HCT116 (cell line): Measurements from ENCODE around the gene LHPP. TPM values are rescaled to one million over a fixed set of nuclear protein-coding genes. Genes with fewer than 3 reads are reported as not detected.

Experiments
- ATAC-seq: fragments of 200-7000 bp; cut with Tn5 transposase; 2 replicates; pipeline ENCODE4 v1.9.1; 2020; ENCODE audit warnings: mild to moderate bottlenecking, moderate library complexity
- BruUV-seq: library from RNA; stranded (reverse); fragments of 400-500 nt; replicated peaks from 2 replicates; lab custom pipeline; 2021; lab: Mats Ljungman, UMichigan
- CTCF ChIA-PET: fragments of 300-600 bp; sonication (Branson Sonifier 250); formaldehyde crosslinking; loops from one replicate; lab custom pipeline; 2021; ENCODE audit warnings: antibody characterized with exemption; lab: Charles Lee
- POLR2A ChIA-PET: fragments of 300-600, 350-600 bp; sonication (Branson Sonifier 250); formaldehyde crosslinking; loops from one replicate; lab custom pipeline; 2021; ENCODE audit warnings: antibody characterized with exemption; lab: Charles Lee
- RAD21 ChIA-PET, 2 experiments: fragments of 300-600 bp; sonication (Branson Sonifier 250); formaldehyde crosslinking; loops; one replicate each; lab custom pipeline; 2023; ENCODE audit warnings: low total read pairs in 2 of 2; ENCODE audit not compliant: uncharacterized antibody in 2 of 2, unreplicated experiment in 2 of 2, low non-redundant PET in 1 of 2; lab: Charles Lee
- DNase-seq: peaks from one replicate; pipeline ENCODE4 v3.0.0-alpha.2; 2010; ENCODE audit warnings: low read depth, low spot score
- H2AFZ ChIP-seq: fragments of 200-600 bp; shearing (Covaris generic), sonication (generic); 2 replicates; pipeline ENCODE4 v1.6.1; 2017; ENCODE audit warnings: low read depth, mixed run types, mixed read lengths, antibody characterized with exemption, low read length; ENCODE audit not compliant: poor library complexity, severe bottlenecking
- H3K27ac ChIP-seq: 2 replicates; pipeline ENCODE4 v1.5.1; 2012; ENCODE audit warnings: low read depth, low read length
- H3K27me3 ChIP-seq: fragments of 200-600 bp; sonication (generic); 2 replicates; pipeline ENCODE4 v1.6.1; 2016; ENCODE audit warnings: mixed run types, low read length, mixed read lengths; ENCODE audit not compliant: insufficient read depth
- H3K36me3 ChIP-seq, 2 experiments: fragments of 200-500 bp in 1 of 2; fragments of 200-600 bp in 1 of 2; sonication (Bioruptor generic) in 1 of 2; sonication (generic) in 1 of 2; 2 replicates each; pipeline versions ENCODE4 v1.5.1 to v1.6.1; 2014 to 2016; ENCODE audit warnings: low read length in 2 of 2, inconsistent platforms in 1 of 2, mixed read lengths in 1 of 2, mixed run types in 1 of 2; ENCODE audit not compliant: insufficient read depth in 2 of 2, control insufficient read depth in 1 of 2
- H3K4me1 ChIP-seq, 2 experiments: fragments of 200-600 bp in 1 of 2; sonication (generic) in 1 of 2; 2 replicates each; pipeline versions ENCODE4 v1.5.1 to v1.6.1; 2012 to 2017; ENCODE audit warnings: low read length in 2 of 2, inconsistent platforms in 1 of 2, mild to moderate bottlenecking in 1 of 2, mixed read lengths in 1 of 2, mixed run types in 1 of 2, moderate library complexity in 1 of 2; ENCODE audit not compliant: insufficient read depth in 2 of 2, control insufficient read depth in 1 of 2
- H3K4me2 ChIP-seq: fragments of 200-600 bp; sonication (generic); 2 replicates; pipeline ENCODE4 v1.6.1; 2017; ENCODE audit warnings: mixed run types, low read length, mixed read lengths
- H3K4me3 ChIP-seq, 2 experiments: fragments of 200-600 bp in 1 of 2; sonication (generic) in 1 of 2; replicated peaks in 1 of 2; 2 replicates each; pipeline ENCODE4 v1.5.1; 2011 to 2016; ENCODE audit warnings: low read length in 2 of 2, control low read depth in 1 of 2, low read depth in 1 of 2, mild to moderate bottlenecking in 1 of 2, mixed read lengths in 1 of 2, mixed run types in 1 of 2
- H3K79me2 ChIP-seq: fragments of 200-600 bp; sonication (generic); 2 replicates; pipeline ENCODE4 v1.6.1; 2017; ENCODE audit warnings: mild to moderate bottlenecking, mixed run types, low read length, moderate library complexity, mixed read lengths; ENCODE audit not compliant: insufficient read depth
- H3K9ac ChIP-seq: fragments of 200-600 bp; sonication (generic); 2 replicates; pipeline ENCODE4 v1.6.1; 2016; ENCODE audit warnings: low read length, mixed read lengths
- H3K9me2 ChIP-seq: fragments of 200-600 bp; sonication (generic), shearing (Covaris generic); 2 replicates; pipeline ENCODE4 v1.6.1; 2017; ENCODE audit warnings: mixed run types, mild to moderate bottlenecking, moderate library complexity; ENCODE audit not compliant: insufficient read depth
- H3K9me3 ChIP-seq, 2 experiments: fragments of 200-500 bp in 1 of 2; fragments of 200-600 bp in 1 of 2; sonication (Bioruptor generic) in 1 of 2; sonication (generic) in 1 of 2; 2 replicates each; pipeline ENCODE4 v1.6.1; 2014 to 2017; ENCODE audit warnings: low read length in 2 of 2, mixed read lengths in 2 of 2, inconsistent platforms in 1 of 2, low read depth in 1 of 2, mild to moderate bottlenecking in 1 of 2, mixed run types in 1 of 2, moderate library complexity in 1 of 2; ENCODE audit not compliant: control insufficient read depth in 1 of 2, insufficient read depth in 1 of 2
- H4K20me1 ChIP-seq: fragments of 200-600 bp; sonication (generic), shearing (Covaris generic); 2 replicates; pipeline ENCODE4 v1.6.1; 2017; ENCODE audit warnings: mixed run types, mild to moderate bottlenecking, moderate library complexity; ENCODE audit not compliant: insufficient read depth
- EZH2phosphoT487 ChIP-seq: fragments of 200-600 bp; IDR thresholded peaks from 2 replicates; pipeline ENCODE4 v1.6.1; 2018; ENCODE audit warnings: antibody characterized with exemption, borderline replicate concordance
- FOSL1 ChIP-seq: IDR thresholded peaks from 2 replicates; pipeline ENCODE4 v1.6.1; 2012; ENCODE audit warnings: low read depth
- JUND ChIP-seq: IDR thresholded peaks from 2 replicates; pipeline ENCODE4 v1.6.1; 2012
- MAX ChIP-seq: IDR thresholded peaks from 2 replicates; pipeline ENCODE4 v1.6.1; 2012
- RAD21 ChIP-seq: IDR thresholded peaks from 2 replicates; pipeline ENCODE4 v1.6.1; 2012; ENCODE audit warnings: low read depth, mild to moderate bottlenecking
- SIN3A ChIP-seq: IDR thresholded peaks from 2 replicates; pipeline ENCODE4 v1.6.1; 2012; ENCODE audit warnings: low read depth
- ZBTB33 ChIP-seq: IDR thresholded peaks from 2 replicates; pipeline ENCODE4 v1.6.1; 2011; ENCODE audit warnings: mild to moderate bottlenecking, low read length, moderate library complexity; ENCODE audit not compliant: insufficient replicate concordance; ENCODE audit errors: extremely low read depth
- ZFX ChIP-seq: fragments of 450-650 bp; IDR thresholded peaks from 2 replicates; pipeline ENCODE4 v1.6.1; 2017
- ZNF274 ChIP-seq: fragments of 200-500 bp; sonication (Bioruptor generic); IDR thresholded peaks from 2 replicates; pipeline ENCODE4 v1.6.1; 2014; ENCODE audit warnings: mild to moderate bottlenecking, low read depth, low read length, inconsistent platforms
- intact Hi-C: fragments of 100-400 bp; cut with micrococcal nuclease; formaldehyde crosslinking; loops from 2 replicates; pipeline ENCODE4 v1.10.0; 2022
- total RNA-seq: library from RNA; stranded (reverse); gene quantifications from one replicate; pipeline ENCODE4 v1.2.1, GENCODE V29; 2021; ENCODE audit not compliant: unreplicated experiment
- TF ChIP-seq, protein P1 (sequence below), 3 experiments: fragments of 200-600 bp in 1 of 3; sonication (generic) in 1 of 3; IDR thresholded peaks in 2 of 3; conservative IDR thresholded peaks in 1 of 3; 2 replicates each; pipeline ENCODE4 v1.5.1; 2012 to 2017; ENCODE audit warnings: low read depth in 2 of 3, low read length in 2 of 3, antibody characterized with exemption in 1 of 3, borderline replicate concordance in 1 of 3, control low read depth in 1 of 3, mild to moderate bottlenecking in 1 of 3, mixed read lengths in 1 of 3, mixed run types in 1 of 3, moderate library complexity in 1 of 3; ENCODE audit not compliant: insufficient read depth in 1 of 3

LHPP gene
- total RNA-seq, 1 experiment from 2014 or later, result 45.8 TPM

DNA sequence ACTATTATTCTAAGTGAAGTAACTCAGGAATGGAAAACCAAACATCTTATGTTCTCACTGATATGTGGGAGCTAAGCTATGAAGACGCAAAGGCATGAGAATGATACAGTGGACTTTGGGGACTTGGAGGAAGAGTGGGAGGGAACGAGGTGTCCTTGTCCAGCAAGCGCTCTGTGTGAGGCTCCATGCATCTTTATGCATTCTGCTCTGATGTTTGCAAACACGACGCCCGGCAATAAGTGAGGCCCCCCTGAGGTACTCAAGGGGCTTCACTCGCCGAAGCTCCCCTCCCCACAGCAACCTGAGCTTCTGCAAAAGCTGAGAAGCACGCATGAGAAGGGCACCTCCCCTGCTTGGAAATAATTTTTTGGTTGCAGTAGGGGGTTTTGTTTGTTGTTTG is 103.3 kb downstream of the LHPP start (continued):
- TF ChIP-seq ZBTB33, result no peak
- TF ChIP-seq SIN3A, result no peak
- TF ChIP-seq, all 23 proteins: peak for 0

DNA sequence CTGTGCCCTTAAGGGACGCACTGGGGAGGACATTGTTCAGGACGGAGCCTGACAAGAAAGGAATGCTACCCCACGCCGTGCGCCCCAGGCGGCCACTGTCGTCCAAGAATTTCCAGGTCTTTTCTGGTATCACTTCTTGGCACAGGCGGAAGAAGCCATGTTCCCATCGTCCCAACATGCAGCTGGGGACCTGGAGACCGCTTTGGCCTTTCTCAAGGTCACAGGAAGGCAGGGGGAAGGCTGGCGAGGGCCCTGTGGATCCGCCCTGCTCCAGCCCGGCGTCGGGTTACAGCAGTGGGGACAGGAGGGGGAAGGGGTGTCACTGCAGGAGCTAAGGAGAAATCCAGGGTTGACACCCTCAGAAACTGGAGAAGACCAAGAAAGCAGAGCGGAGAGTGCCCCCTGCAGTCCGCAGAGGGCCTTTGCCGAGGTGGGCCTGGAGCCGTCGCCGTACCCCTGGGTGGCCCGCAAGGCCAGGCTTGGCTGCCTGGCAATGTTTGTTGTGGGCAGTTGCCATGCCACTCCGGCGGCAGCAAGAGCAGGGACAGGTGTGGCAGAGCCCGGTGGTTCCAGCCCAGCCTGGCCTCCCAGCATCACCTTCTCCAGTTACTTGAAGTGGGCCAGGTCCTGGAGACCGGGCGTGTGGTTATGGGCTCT is 104.1 kb downstream of the LHPP start:
- Histone ChIP-seq H3K9me2 (no peaks in the 10 kb centered on the region), H3K4me2 (peak overlapping the region; percentile 19; the same call in 1 of the 2 replicates), H3K4me1 (peaks cover 7% of the 10 kb centered on the region in 2 experiments; a peak in 3 of 4 replicates), H3K9me3 (no peaks in the 10 kb centered on the region), H3K79me2 (no peaks in the 10 kb centered on the region), H3K27me3 (no peaks in the 10 kb centered on the region), H2AFZ (no peak overlapping the region), H3K36me3 (no peaks in the 10 kb centered on the region), H3K4me3 (no peak overlapping the region), H3K27ac (no peak overlapping the region), H3K9ac (no peak overlapping the region), H4K20me1 (no peaks in the 10 kb centered on the region)
- ChIA-PET RAD21 (interaction anchor here in 1 of 2 experiments (1.0 kb wide), 1 partner anchor 35 kb away, joined by 3 read pairs; no protein-coding TSS in a partner anchor), CTCF (interaction anchor here (0.7 to 1.0 kb wide), 3 partner anchors 36 to 176 kb away, joined by 3 read pairs; no protein-coding TSS in a partner anchor), POLR2A (no interaction called here)
- no TSS peak for BruUV-seq
- TF ChIP-seq EZH2phosphoT487, result no peak
- TF ChIP-seq JUND, result no peak
- TF ChIP-seq, protein P1, sequence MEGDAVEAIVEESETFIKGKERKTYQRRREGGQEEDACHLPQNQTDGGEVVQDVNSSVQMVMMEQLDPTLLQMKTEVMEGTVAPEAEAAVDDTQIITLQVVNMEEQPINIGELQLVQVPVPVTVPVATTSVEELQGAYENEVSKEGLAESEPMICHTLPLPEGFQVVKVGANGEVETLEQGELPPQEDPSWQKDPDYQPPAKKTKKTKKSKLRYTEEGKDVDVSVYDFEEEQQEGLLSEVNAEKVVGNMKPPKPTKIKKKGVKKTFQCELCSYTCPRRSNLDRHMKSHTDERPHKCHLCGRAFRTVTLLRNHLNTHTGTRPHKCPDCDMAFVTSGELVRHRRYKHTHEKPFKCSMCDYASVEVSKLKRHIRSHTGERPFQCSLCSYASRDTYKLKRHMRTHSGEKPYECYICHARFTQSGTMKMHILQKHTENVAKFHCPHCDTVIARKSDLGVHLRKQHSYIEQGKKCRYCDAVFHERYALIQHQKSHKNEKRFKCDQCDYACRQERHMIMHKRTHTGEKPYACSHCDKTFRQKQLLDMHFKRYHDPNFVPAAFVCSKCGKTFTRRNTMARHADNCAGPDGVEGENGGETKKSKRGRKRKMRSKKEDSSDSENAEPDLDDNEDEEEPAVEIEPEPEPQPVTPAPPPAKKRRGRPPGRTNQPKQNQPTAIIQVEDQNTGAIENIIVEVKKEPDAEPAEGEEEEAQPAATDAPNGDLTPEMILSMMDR (IDR thresholded peaks at IDR 0.05 in 2 of 3, conservative IDR thresholded peaks at IDR 0.05 in 1 of 3; ENCODE audit: borderline replicate concordance in 1 of 3, insufficient read depth in 1 of 3, low read depth in 2 of 3, low read length in 2 of 3), result peak; percentile 37 to 68 (median 61); a peak in 5 of 6 replicates
- TF ChIP-seq RAD21, result peak; percentile 65
- no peak for TF ChIP-seq FOSL1
- no peak for TF ChIP-seq ZBTB33
- TF ChIP-seq ZFX, result no peak
- no peak for TF ChIP-seq ZNF274
- no peak for TF ChIP-seq MAX
- TF ChIP-seq SIN3A, result no peak
- intact Hi-C loops, result no loop called here
- peak; percentile 7 for DNase-seq
- peak; percentile 88 for ATAC-seq
